Inferior parietal cortex (tissue), 1 donor: Measurements from ENCODE around the gene ADPRS.

Experiments used
- DNase-seq: peaks from one replicate; pipeline ENCODE4 v3.0.0-alpha.2; 2016; ENCODE audit errors: extremely low spot score

ADPRS gene

GRCh38 chr1:36133484-36133883, 44.8 kb downstream of the ADPRS start:
- DNase-seq: no peak

GRCh38 chr1:36134031-36134430, 45.3 kb downstream of the ADPRS start:
- DNase-seq: no peak

GRCh38 chr1:36134505-36135329, 46.0 kb downstream of the ADPRS start:
- DNase-seq: peak; percentile 65

- no peak for DNase-seq
These were observed 46.6 kb downstream of the ADPRS start for GRCh38 chr1:36135330-36135667.

GRCh38 chr1:36135796-36136195, 47.1 kb downstream of the ADPRS start:
- no peak for DNase-seq

- DNase-seq: no peak
These were observed 47.8 kb downstream of the ADPRS start for GRCh38 chr1:36136535-36136934.

- DNase-seq: no peak
These were observed 48.5 kb downstream of the ADPRS start for GRCh38 chr1:36137226-36137625.

GRCh38 chr1:36137776-36138175, 49.1 kb downstream of the ADPRS start:
- DNase-seq: no peak

GRCh38 chr1:36139521-36139920, 50.8 kb downstream of the ADPRS start:
- no peak for DNase-seq

- no peak for DNase-seq
These were observed 53.4 kb downstream of the ADPRS start for GRCh38 chr1:36142121-36142520.

- DNase-seq: peak; percentile 0
These were observed 54.7 kb downstream of the ADPRS start for GRCh38 chr1:36143424-36143823.
